HL-60 (cell line): Measurements from ENCODE around the gene LANCL2.

Source experiments
- POLR2AphosphoS5 ChIP-seq: IDR thresholded peaks from 2 replicates; pipeline ENCODE4 v1.6.1; 2012; ENCODE audit warnings: low read depth
- TF ChIP-seq, protein P1 (sequence below): IDR thresholded peaks from 2 replicates; pipeline ENCODE4 v1.6.1; 2012; ENCODE audit warnings: low read depth; ENCODE audit not compliant: insufficient replicate concordance

- TF ChIP-seq, protein P1, sequence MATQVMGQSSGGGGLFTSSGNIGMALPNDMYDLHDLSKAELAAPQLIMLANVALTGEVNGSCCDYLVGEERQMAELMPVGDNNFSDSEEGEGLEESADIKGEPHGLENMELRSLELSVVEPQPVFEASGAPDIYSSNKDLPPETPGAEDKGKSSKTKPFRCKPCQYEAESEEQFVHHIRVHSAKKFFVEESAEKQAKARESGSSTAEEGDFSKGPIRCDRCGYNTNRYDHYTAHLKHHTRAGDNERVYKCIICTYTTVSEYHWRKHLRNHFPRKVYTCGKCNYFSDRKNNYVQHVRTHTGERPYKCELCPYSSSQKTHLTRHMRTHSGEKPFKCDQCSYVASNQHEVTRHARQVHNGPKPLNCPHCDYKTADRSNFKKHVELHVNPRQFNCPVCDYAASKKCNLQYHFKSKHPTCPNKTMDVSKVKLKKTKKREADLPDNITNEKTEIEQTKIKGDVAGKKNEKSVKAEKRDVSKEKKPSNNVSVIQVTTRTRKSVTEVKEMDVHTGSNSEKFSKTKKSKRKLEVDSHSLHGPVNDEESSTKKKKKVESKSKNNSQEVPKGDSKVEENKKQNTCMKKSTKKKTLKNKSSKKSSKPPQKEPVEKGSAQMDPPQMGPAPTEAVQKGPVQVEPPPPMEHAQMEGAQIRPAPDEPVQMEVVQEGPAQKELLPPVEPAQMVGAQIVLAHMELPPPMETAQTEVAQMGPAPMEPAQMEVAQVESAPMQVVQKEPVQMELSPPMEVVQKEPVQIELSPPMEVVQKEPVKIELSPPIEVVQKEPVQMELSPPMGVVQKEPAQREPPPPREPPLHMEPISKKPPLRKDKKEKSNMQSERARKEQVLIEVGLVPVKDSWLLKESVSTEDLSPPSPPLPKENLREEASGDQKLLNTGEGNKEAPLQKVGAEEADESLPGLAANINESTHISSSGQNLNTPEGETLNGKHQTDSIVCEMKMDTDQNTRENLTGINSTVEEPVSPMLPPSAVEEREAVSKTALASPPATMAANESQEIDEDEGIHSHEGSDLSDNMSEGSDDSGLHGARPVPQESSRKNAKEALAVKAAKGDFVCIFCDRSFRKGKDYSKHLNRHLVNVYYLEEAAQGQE, result no peak
- TF ChIP-seq POLR2AphosphoS5, result no peak
Measured at GRCh38 chr7:55473932-55474331, 108.8 kb downstream of the LANCL2 start.
